ENCODE results near the gene CTBP2.

CTBP2 gene

DNA sequence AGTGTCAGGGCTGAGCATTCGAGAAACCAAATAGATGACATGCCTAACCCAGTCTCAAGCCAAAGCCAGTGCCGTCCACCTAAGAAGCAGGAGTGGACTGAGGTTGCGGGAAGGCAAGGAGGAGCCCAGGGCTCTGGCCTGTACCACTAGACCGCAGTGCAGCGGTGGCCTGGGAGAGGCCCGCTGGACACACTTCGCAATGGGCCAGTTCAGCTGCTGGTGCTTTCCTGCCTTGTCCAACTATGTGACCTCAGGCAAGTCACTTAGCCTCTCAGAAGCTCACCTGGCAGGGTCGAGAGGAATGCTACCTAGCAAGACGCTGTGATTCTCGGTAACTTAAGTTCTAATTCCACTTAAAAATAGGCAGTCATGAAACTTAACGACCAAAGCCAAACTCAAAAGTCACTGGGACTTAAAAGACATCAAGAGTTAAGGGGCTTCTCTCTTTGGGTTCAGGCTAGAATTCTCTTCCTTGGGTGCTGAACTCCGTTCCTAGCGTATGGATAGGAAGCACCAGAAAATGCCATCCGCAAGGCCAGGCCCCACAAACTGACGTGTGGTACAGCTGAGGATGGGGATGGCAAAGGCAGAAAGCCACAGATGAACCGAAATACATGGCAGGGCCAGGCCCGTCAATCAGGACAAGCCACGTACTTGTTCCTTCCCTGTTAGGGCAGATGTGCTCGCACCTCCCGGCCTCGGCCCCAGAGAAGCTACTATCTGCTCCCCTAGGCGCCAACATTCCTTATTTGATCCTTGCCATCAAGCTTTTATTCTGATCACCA, 34.2 kb downstream of the CTBP2 start:
- DNase-seq (ENCODE audit: low read depth, low spot score): no peak

DNA sequence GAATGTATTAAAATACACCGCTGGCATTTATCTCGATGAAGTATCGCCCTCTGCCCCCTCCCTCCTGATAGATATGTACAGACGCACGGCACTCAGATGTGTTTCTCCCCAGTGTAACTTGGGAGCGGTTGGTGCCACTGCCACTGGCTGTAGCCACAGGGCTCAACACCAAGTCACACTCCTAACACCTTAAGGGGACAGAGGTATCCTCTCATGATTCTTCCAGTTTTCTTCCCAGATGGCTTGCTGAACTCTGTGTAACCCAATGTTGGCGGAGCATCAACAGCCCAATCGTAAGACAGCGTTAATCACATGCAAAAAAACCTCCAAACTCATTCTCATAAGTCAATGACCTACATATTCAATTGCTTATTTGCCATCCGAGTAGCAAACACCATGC, 35.5 kb downstream of the CTBP2 start:
- no peak for DNase-seq (ENCODE audit: low read depth, low spot score)

DNA sequence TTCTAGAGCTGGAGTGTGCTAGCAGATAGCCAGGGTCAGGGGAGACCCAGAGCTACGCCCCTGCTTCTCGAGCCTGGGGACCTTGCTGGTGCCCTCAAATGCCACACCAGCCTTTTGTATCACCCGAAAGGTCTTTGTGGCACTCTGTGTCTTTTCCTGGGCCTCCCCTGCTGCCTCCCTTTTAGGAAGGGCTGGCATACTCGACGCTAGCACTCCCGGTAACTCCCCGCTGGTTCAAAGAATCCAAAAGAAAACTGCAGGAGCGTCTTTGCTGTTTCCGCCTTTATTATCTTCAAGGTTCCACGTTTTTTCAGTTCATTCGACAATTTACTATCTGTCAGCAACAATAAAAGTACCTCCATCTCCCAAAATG, 36.3 kb downstream of the CTBP2 start:
- DNase-seq (ENCODE audit: low read depth, low spot score): no peak

DNA sequence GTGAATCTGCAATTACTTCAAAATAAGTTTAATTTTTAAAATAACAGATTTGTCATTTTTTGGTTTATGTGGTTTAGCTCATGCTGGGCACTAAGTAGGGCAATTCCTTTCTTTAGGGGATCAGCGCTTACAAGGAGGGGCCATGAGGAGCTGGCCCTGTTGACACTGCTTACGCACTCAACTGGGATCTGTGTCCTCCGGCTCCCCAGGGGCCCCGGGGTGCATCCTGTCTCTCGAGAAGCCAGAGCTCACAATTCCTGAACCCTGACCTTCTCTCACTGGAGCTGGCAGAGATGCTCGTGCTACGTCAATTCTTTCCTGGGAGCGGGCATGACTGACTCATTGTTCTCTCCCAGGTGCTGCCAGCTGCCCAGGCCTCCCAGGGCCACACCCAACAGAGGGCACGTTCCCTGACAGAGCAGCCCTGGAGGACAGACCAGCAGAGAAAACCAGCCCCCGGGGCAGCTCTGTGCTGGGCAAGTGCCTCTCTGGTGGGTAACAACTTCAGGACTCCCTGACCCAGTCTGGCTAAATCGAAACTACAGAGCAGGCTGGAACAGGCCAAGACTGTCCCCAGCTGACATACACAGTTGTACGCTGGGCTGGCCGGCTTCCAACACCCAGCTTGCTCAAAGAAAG, 36.8 kb downstream of the CTBP2 start:
- no peak for DNase-seq (ENCODE audit: low read depth, low spot score)

DNA sequence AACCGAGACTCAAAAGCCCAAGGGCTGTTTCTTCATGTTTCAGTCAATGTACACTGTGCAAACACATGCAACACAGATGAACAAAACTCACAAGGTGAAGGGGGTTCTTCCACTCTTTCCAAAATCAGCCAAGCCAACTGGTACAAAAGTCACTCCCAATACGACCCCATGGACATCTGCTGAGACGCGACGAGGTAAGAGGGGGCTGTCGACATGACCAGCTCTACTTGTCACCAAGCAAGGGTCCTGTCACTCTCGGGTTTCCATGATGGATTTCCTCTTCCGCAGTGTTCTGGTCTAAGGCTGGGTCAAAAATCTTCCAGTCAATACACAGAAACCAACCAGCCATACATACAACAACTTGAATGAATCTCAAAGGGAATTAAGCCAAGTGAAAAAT, 37.8 kb downstream of the CTBP2 start:
- DNase-seq (ENCODE audit: low read depth, low spot score): no peak

DNA sequence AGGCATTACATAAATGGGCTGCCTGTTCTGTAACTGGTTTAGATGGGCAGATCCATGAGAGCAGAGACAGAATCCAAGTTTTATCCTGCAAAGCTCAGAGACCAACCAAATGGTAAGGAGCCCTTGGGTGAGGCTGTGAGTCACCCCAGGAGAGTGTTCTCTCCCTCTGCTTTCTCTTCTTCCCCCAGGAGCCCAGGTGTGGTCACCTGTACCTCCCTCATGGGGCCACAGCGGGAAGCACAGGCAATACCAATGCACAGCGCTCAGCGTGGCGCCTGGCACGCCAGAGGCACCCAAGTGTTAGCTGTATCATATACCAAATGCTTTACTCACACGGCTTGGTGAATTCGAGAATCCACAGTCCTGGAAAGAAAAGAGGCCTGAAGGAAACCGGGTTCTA, 39.4 kb downstream of the CTBP2 start:
- no peak for DNase-seq (ENCODE audit: low read depth, low spot score)

DNA sequence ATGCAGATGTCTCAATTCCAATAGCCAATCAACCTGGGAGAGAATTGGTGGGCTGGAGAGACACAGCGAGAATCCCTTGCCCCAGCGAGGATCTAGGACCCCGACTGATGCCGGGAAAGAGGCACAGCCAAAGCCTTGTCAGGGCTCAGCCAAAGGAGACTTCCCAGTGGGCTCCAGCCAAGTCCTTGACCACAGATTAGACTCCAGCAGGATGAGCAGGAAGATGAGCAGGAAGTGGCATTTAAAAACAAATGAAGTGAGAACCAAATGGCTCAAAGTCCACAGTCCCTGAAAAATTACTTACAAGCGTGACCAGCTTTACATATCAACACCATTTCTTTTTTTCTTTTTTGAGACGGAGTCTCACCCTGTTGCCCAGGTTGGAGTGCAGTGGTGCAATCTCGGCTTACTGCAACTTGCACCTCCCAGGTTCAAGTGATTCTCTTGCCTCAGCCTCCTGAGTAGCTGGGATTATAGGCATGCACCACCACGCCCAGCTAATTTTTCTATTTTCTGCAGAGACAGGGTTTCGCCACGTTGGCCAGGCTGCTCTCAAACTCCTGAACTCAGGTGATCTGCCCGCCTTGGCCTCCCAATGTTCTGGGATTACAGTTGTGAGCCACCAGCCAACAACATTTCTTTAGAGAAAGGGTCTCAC, 40.2 kb downstream of the CTBP2 start:
- no peak for DNase-seq (ENCODE audit: low read depth, low spot score)

DNA sequence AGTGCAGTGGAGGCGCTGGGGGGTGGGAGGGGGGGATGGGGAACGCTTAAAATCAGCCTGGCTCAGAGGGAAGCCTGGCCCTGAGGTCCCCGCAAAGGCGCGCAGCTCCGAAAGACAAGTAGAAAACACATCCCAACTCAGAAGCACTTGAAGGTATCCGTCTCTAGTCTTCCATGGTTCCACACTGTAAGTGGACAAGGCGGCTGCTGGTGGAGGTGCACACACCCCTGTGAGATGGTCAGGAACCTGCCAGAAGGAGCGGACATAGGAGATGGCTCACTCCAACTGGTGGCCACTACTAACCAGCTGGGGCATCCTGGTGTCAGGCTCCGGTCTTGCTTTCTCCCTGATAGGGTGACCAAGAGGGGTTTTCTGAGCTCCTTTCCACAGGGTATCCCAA, 41.7 kb downstream of the CTBP2 start:
- no peak for DNase-seq (ENCODE audit: low read depth, low spot score)

DNA sequence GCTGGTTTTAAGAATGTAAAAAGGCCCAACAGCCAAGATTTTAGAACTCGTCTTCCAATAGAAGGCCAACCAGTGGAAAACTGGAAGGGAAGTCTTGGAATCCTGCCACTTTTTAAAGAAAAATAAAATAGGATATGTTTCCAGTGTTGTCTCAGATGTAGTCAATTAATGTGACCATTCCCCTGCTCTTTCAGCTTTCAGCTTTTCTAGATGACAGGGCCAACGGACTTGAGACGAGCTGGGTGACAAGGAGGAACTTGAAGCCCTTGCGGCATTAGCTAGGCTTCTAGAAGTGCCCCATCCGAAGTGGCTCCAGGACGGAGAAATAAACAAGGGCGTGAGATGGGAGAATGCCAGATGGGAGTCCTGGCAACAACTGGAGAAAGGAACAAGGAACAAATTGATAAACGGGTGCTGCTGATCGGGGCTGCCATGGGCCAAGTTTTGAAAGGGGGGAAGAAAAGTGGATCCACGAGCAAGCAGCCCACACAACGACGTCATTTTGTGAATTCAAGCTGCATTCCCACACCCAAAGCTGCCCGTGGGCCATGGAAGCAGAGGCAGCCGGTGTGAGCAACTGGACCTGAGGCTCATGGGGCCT, 42.3 kb downstream of the CTBP2 start:
- DNase-seq (ENCODE audit: low read depth, low spot score): no peak

DNA sequence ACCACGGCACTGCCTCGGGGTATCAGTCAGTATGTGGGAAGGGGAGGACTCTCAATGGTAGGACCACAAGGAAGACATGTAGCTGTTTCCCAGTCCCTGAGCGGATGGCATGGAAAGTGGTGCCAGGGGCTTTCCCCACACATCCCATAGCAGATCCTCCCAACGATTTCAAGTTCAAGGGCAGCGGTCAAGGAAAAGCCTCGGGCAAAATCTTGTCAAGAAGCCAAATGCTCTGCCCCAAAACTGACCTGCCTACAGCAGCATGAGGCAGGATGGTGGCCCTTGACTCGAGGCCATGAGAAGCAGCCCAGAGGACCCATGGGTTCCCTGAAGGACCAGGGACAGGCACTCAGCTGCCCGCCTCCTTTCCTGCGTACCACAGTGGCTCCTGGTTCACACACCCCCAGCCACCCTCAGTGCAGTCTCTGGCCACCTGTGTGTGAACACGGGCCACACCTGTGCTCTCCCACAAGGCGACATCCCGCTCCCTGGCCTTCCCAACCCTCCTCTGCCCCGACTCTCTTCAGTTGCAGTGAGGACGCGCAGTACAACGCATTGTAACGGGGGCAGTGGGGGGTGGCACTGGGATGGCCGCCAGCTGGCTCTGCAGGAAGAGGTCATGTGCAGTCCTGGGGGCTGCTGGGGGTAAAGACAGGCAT, 43.6 kb downstream of the CTBP2 start:
- DNase-seq (ENCODE audit: low read depth, low spot score): no peak

DNA sequence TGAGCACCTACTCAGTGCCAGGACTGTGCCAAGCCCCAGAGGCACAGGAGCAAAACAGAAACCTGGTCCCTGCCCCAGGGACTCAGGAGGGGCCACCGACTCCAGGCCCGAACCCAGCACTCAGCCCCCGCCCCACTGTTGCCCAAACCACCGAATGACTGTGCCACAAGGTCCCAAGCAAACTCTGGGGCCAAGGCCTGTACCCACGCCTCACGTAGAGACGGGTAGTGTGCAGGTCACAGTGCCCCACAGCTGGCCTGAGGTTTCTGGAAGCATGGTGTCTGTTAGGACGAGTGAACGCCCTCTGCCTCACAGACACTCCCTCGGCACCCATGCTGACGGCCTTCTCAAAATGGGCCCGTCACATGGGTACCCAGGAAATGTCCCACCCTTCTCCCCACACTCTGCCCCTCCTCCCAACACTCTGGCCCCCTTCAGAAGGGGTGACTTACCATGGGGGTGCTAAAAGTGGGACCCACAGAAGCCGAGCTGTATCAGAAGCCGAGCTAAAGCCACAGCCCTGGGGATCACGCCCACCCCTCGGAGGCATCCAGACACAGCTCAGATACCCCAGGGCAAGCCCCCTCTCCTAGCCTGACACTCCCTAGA, 44.2 kb downstream of the CTBP2 start:
- no peak for DNase-seq (ENCODE audit: low read depth, low spot score)

DNA sequence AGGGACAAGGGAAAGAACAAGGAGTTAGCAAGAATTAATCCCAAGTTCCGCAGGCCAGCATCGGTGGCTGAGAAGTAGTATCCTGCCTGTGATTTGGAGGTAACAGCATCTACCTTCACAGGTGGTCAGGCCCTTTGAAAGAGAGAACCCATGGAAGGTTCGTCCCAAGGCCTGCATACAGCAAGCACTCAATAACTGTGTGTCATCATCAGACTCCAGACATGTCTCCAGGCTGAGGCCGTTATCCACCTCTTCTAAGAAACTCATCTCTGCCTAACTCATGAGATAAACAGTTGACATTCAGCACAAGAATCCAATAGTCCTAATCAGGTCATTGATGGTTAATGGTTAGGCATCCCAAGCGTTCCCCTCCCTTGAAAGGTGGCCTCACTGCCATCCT, 45.0 kb downstream of the CTBP2 start:
- DNase-seq (ENCODE audit: low read depth, low spot score): no peak

DNA sequence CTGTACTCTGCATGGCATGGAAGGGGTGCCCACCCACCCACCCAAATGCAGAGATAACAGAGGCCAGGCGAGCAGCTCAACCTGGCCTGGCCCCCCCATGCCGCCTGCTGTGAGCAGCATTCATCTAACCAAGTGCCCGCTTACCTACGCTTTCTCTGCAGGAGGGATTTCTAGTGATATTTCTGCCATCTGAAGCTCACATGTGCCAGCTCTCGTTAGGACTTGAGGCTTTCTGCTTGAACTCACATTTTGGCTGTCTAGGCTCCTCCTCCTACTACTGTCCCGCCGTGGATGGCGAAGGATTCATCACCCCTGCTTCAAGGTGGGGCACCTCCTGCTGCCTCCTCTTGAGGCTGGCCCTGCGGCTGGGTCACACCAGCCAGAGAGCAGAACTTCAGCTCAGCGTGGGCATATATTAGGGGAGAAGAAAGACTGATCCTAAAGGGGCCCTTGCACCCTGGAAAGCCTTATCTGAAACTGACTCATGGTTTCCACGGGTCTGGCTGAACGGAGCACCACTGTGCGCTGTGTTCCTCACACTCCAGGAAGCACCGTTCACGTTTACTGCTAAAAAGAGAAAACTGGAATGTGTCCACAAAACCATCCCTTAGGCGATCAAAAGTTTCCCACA, 45.5 kb downstream of the CTBP2 start:
- no peak for DNase-seq (ENCODE audit: low read depth, low spot score)

DNA sequence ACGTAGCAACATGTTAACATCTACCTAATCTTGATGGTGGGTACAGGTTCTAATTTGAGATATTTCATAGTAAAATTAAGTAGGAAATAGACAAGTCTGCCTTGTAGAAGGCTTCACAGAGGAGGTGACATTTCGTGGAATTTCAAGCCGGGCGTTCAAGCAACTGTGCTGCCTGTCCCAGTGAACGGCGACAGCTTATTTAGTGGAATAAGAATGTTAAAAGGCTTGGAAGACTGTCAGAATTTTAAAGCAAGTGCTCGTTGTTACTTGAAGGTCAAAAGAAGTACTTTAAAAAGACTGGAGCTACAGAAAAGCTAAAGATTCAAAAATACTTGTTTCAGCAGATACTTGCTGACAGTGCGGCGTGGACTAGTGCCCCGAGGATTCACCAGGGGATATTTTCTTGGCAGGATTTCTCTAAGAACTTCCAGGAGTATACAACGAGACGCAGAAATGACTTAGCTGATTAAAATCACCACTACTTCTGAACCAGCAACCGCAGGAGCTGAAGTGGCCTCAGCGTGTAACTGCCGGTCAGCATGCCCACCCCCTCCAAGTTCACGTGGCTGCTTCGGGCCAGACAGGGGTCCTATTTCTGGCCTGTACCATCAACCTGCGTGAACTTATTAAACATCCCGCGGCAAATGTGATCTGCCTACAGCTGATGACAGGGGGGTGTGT, 46.5 kb downstream of the CTBP2 start:
- no peak for DNase-seq (ENCODE audit: low read depth, low spot score)

DNA sequence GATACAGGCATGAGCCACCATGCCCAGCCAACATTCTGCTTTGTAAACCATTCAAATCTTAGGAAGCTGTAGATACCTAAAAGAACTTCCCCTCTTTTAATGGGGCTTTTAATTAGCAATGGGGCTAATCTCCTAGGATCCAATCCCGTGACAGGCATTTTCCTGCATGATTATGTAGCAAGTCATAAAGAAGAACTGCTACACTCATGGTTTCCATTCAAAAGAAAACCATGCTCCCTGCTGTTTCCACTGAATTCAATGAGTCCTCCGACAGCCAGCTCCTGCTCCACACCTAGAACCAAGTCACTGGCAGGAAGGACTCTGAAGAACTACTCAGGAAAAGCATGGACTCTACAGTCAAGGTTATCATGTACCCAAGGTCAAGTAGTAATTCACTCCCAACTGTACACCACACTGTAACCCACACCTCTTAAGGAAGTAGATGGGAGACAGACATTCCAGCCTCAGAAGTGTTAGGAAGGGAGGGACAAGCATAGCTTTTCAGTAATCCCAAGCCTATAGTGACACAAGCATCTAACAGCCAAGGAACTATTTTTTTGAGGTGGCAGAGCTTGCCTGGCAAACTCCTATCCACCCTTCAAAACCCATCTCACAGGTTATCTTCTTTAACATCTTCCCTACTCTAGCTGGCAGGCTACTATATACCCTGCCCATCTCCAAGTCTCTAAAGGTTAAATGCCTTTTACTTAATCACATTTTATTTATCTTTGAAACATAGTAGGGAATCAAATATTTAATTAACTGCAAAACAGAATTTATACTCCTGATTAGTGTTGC, 47.5 kb downstream of the CTBP2 start:
- DNase-seq (ENCODE audit: low read depth, low spot score): no peak

DNA sequence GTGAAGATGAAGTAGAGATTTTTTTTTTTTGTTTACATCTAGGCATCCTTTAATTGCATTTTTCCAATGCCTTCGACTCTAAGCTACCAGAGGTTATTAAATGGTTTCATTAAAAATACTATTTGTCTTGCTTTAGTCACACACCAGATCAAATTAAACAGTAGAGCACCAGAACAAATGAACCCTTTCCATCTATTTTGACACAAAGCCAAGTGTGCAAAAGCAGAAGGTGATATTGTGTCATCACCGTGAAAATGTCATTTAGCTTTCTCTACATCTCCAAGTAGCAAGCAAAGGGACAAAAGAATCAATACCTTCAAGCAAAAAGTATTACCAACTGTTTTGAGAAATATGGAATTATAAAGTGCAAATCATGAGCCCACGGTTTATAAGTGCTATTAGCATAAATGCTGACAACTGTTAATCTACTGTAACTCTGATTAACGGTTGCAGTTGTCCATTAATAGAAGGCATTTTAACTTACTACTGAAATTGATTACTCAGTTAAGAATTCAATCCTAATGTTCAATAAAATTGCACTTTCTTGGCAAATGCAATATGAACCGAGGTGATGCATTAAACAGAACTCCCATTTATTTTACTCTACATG, 49.1 kb downstream of the CTBP2 start:
- DNase-seq (ENCODE audit: low read depth, low spot score): no peak

DNA sequence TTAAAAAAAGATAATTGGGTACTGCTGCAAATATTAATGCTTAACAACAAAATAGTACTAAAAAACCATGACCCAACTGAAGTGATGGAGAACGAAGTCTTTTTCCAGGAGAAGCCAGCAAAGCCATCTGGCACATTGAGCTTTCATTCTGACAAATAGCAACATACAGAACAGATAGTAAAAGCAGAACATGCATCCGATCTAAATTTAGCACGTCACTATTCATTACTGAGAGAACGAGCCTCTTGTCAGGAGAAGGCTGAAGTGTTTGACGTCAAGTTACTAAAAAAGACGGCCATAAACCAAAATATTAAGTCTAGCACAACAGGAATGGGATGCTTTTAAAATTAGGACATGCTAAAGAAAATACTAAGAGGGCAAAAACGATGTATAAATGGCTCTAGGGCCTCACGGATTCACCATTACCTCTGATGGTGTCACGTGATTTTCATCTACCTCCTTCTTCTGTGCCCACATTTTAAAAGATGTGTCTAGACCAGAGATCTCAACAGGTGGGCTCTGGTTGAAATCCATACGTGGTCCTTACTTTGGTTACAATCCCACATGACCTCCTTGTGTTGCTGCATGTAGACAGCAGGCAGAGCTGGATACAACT, 52.3 kb downstream of the CTBP2 start:
- no peak for DNase-seq (ENCODE audit: low read depth, low spot score)

DNA sequence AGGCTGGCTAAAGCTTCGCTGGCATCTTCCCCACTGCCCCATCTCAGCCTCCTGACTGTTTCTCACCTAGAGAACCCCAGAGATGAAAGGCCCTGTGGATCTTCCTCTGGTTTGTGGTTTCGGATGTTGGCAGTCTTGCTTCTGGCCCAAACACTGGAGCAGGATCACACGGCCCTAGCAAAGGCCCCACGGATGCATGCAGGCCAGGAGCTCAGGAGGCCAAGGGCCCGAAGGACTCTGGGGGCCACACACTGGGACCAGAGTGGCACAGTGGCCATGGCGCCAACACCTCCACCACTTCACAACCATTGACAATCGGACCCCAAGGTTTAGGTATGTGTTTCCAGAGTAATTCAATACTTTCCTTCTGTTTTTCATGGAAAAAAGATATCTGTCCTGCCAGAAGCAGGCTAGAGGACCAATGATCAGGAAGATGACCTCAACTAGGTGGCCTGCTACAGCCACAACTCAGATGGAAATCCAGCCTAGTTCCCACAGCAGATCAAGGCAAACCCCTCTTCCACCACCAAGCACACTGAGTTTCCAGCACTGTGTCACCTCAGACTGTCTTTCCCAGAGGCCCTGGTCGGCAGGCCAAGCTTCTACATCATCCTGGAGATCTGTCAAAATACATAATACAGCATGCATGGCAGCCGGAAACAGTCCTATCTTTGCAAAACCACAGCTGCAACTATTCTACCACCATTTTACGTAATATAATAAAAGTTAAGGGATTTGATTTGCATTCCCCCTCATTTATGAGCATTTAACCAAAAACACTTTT, 53.0 kb downstream of the CTBP2 start:
- no peak for DNase-seq (ENCODE audit: low read depth, low spot score)
